Measurements from ENCODE around the gene ADAM33. TPM values are rescaled to one million over a fixed set of nuclear protein-coding genes. Genes with fewer than 3 reads are reported as not detected.
A peak's percentile ranks its signal among the peaks of the same experiment; 100 is the strongest.

Gene ADAM33
- total RNA-seq, 1 experiment from 2014 or later: 0.23 TPM

DNA sequence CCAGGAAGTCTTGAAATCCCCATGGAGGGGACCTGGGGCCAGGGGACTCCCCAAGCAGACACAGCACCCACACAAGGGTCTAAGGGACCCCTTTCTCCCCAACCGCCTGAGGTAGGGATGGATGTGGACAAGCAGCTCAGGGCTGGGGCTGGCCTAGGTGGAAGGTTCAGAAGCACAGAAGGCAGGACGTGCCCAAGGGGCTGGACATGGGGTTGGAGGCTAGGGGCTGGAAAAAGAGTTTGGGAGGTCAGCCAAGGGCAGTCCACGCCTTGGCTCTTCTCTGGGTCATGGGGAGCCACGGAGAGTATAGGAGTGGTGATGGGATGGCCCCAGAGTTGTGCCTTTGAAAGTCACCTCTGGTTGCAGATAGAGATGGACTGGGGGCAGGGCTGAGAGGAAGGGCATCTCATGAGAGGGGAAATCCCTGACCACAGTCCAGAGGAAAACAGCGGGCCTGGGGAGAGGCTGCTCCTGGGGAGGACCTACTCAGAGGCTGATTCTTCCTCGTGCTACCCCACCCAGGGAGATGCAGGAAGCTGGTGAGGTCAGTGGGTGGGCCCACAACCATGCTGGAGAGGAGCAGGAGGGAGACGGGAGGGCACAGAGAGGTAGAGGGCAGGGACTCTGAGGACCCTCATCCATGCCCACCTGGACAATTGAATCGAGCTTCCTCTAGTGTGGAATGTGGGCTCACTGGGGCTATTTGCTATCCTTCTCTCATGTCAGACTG, 48.2 kb upstream of the ADAM33 start:
- BruUV-seq (replicated peaks): no TSS peak
- Mint-ChIP-seq H3K4me3 (ENCODE audit: unreplicated experiment) (no peak overlapping the region), H3K27me3 (ENCODE audit: insufficient read depth, unreplicated experiment) (peaks cover 7% of the 10 kb centered on the region), H3K4me1 (ENCODE audit: low read depth, unreplicated experiment) (peaks cover 9% of the 10 kb centered on the region), H3K27ac (ENCODE audit: unreplicated experiment) (no peak overlapping the region), H3K36me3 (ENCODE audit: insufficient read depth, unreplicated experiment) (peaks cover 5% of the 10 kb centered on the region), H3K9me3 (ENCODE audit: unreplicated experiment) (no peaks in the 10 kb centered on the region)
- POLR2A ChIA-PET: no interaction called here
- intact Hi-C loops (cut with micrococcal nuclease; ENCODE audit: unreplicated experiment): no loop called here
- H3K36me3 ChIP-seq (ENCODE audit: control insufficient read depth, insufficient read depth, low read length): no peaks in the 10 kb centered on the region
- no peaks in the 10 kb centered on the region for H3K27me3 ChIP-seq (replicated peaks; ENCODE audit: control insufficient read depth, insufficient read depth, low read length)
- TF ChIP-seq, protein P1, sequence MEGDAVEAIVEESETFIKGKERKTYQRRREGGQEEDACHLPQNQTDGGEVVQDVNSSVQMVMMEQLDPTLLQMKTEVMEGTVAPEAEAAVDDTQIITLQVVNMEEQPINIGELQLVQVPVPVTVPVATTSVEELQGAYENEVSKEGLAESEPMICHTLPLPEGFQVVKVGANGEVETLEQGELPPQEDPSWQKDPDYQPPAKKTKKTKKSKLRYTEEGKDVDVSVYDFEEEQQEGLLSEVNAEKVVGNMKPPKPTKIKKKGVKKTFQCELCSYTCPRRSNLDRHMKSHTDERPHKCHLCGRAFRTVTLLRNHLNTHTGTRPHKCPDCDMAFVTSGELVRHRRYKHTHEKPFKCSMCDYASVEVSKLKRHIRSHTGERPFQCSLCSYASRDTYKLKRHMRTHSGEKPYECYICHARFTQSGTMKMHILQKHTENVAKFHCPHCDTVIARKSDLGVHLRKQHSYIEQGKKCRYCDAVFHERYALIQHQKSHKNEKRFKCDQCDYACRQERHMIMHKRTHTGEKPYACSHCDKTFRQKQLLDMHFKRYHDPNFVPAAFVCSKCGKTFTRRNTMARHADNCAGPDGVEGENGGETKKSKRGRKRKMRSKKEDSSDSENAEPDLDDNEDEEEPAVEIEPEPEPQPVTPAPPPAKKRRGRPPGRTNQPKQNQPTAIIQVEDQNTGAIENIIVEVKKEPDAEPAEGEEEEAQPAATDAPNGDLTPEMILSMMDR (IDR thresholded peaks at IDR 0.05; ENCODE audit: insufficient read depth in 1 of 2, low read depth in 1 of 2, low read length in 1 of 2, severe bottlenecking in 1 of 2, unreplicated experiment in 1 of 2): no peak
- CTCF ChIA-PET: no interaction called here
- no peaks in the 10 kb centered on the region for H3K9me3 ChIP-seq
- no peak for DNase-seq
- H3K4me1 ChIP-seq: peaks cover 11% of the 10 kb centered on the region
- H3K4me3 ChIP-seq (ENCODE audit: low read depth, low read length): no peak overlapping the region

DNA sequence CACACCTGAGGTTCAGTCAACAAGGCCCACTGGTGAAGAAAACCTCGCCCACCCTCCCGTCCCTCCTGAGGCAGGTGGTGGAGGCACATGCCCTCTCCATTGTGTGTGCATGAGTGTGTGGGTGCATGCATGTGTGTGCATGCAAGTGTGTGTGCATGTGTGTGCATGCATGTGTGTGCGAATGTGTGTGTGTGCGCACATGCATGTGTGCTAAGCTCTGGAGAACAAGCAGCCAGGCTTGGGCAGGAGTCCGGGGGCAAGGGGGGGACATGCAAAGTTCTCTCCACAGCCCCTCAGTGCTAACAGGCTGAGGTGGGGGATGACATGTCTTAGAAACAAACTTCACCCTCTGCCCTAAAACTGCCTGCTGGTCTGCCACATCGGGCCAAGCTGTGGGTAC, 47.6 kb upstream of the ADAM33 start:
- Mint-ChIP-seq H3K27ac (ENCODE audit: unreplicated experiment) (no peak overlapping the region), H3K36me3 (ENCODE audit: insufficient read depth, unreplicated experiment) (peaks cover 5% of the 10 kb centered on the region), H3K4me1 (ENCODE audit: low read depth, unreplicated experiment) (peaks cover 9% of the 10 kb centered on the region), H3K27me3 (ENCODE audit: insufficient read depth, unreplicated experiment) (peaks cover 7% of the 10 kb centered on the region), H3K4me3 (ENCODE audit: unreplicated experiment) (no peak overlapping the region), H3K9me3 (ENCODE audit: unreplicated experiment) (no peaks in the 10 kb centered on the region)
- intact Hi-C loops (cut with micrococcal nuclease; ENCODE audit: unreplicated experiment): no loop called here
- ChIA-PET POLR2A (no interaction called here), CTCF (no interaction called here)
- Histone ChIP-seq H3K9me3 (no peaks in the 10 kb centered on the region), H3K36me3 (ENCODE audit: control insufficient read depth, insufficient read depth, low read length) (no peaks in the 10 kb centered on the region), H3K4me1 (peaks cover 11% of the 10 kb centered on the region), H3K27me3 (replicated peaks; ENCODE audit: control insufficient read depth, insufficient read depth, low read length) (no peaks in the 10 kb centered on the region), H3K4me3 (ENCODE audit: low read depth, low read length) (no peak overlapping the region)
- no TSS peak for BruUV-seq (replicated peaks)
- DNase-seq: no peak
- TF ChIP-seq, protein P1 (IDR thresholded peaks at IDR 0.05; ENCODE audit: insufficient read depth in 1 of 2, low read depth in 1 of 2, low read length in 1 of 2, severe bottlenecking in 1 of 2, unreplicated experiment in 1 of 2): no peak

DNA sequence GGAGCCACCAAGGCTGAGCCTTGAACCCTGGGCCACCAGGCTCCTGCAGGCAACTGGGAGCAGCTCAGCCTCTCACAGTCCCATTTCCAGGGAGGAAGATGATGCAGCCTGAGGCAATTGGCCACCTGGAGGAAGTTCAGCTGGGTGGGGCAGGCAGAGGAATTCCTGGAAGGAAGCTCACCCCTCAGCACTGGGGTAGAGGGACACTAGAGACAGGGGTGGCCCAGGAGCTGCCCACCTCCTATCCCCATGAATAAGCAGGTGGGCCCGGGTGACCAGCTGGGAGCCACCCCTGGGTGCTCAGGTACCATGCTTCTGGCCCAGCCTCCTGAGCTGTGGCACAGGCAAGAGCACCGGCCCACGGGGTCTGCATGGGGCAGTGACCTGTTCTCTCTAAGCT, 47.1 kb upstream of the ADAM33 start:
- ChIA-PET POLR2A (no interaction called here), CTCF (interaction anchor here (2.7 kb wide), 1 partner anchor 18 kb away, joined by 9 read pairs; no protein-coding TSS in a partner anchor)
- Histone ChIP-seq H3K9me3 (no peaks in the 10 kb centered on the region), H3K4me1 (peaks cover 11% of the 10 kb centered on the region), H3K36me3 (ENCODE audit: control insufficient read depth, insufficient read depth, low read length) (no peaks in the 10 kb centered on the region), H3K27me3 (replicated peaks; ENCODE audit: control insufficient read depth, insufficient read depth, low read length) (no peaks in the 10 kb centered on the region), H3K4me3 (ENCODE audit: low read depth, low read length) (no peak overlapping the region)
- DNase-seq: peak in 1 of 2 experiments; percentile 30
- no TSS peak for BruUV-seq (replicated peaks)
- peaks cover 10% of the 10 kb centered on the region for H3K27me3 Mint-ChIP-seq (ENCODE audit: insufficient read depth, unreplicated experiment)
- intact Hi-C loops (cut with micrococcal nuclease; ENCODE audit: unreplicated experiment): no loop called here
- no peaks in the 10 kb centered on the region for H3K9me3 Mint-ChIP-seq (ENCODE audit: unreplicated experiment)
- no peak overlapping the region for H3K4me3 Mint-ChIP-seq (ENCODE audit: unreplicated experiment)
- H3K4me1 Mint-ChIP-seq (ENCODE audit: low read depth, unreplicated experiment): peaks cover 9% of the 10 kb centered on the region
- H3K27ac Mint-ChIP-seq (ENCODE audit: unreplicated experiment): no peak overlapping the region
- TF ChIP-seq, protein P1 (IDR thresholded peaks at IDR 0.05; ENCODE audit: insufficient read depth in 1 of 2, low read depth in 1 of 2, low read length in 1 of 2, severe bottlenecking in 1 of 2, unreplicated experiment in 1 of 2): no peak
- H3K36me3 Mint-ChIP-seq (ENCODE audit: insufficient read depth, unreplicated experiment): peaks cover 5% of the 10 kb centered on the region
